Esophagus mucosa (tissue), 1 donor: Measurements from ENCODE around the gene GDPD3. TPM values are rescaled to one million over a fixed set of nuclear protein-coding genes. Genes with fewer than 3 reads are reported as not detected.
"Not testable (repeated sequence)": the region's sequence is repeated elsewhere in the genome, so short reads cannot be mapped to it uniquely, and the experiment has no call there.

Experiments
- ATAC-seq: fragments of 200-7000 bp; cut with Tn5 transposase; one replicate; pipeline ENCODE4 v1.9.1; 2020
- total RNA-seq: library from RNA; stranded (reverse); gene quantifications from one replicate; pipeline ENCODE4 v1.2.4, GENCODE V29; 2023
- donor health status: DM: yes; HTN: yes; CAD: no.

Gene GDPD3
- 85.3 TPM for total RNA-seq

- peak; percentile 75 for ATAC-seq
Observed at GRCh38 chr16:30113031-30113710, at the start of gene GDPD3. TSS of gene GDPD3 (minus strand) at chr16:30113537. CDS start at chr16:30113478, 59 bp downstream.

- ATAC-seq = no peak
Observed at GRCh38 chr16:30157214-30157613, 43.9 kb upstream of the GDPD3 start.

GRCh38 chr16:30155188-30155587 lies 41.9 kb upstream of the GDPD3 start:
- ATAC-seq = no peak

GRCh38 chr16:30152517-30152916 lies 39.2 kb upstream of the GDPD3 start:
- no peak for ATAC-seq

- ATAC-seq = no peak
Observed at GRCh38 chr16:30151091-30151490, 37.8 kb upstream of the GDPD3 start.

- ATAC-seq = no peak
Observed at GRCh38 chr16:30149250-30149930, 36.1 kb upstream of the GDPD3 start.

- no peak for ATAC-seq
Observed at GRCh38 chr16:30147843-30148510, 34.6 kb upstream of the GDPD3 start.

GRCh38 chr16:30145657-30146056 lies 32.3 kb upstream of the GDPD3 start:
- no peak for ATAC-seq

- no peak for ATAC-seq
Observed at GRCh38 chr16:30144917-30145316, 31.6 kb upstream of the GDPD3 start.

GRCh38 chr16:30144017-30144416 lies 30.7 kb upstream of the GDPD3 start:
- no peak for ATAC-seq

- no peak for ATAC-seq
Observed at GRCh38 chr16:30143347-30143702, 30.0 kb upstream of the GDPD3 start.

- no peak for ATAC-seq
Observed at GRCh38 chr16:30142672-30143346, 29.5 kb upstream of the GDPD3 start.

- no peak for ATAC-seq
Observed at GRCh38 chr16:30141750-30142149, 28.4 kb upstream of the GDPD3 start.

GRCh38 chr16:30139583-30140481 lies 26.5 kb upstream of the GDPD3 start:
- ATAC-seq = peak; percentile 25

- no peak for ATAC-seq
Observed at GRCh38 chr16:30137897-30138296, 24.6 kb upstream of the GDPD3 start.

GRCh38 chr16:30136971-30137605 lies 23.8 kb upstream of the GDPD3 start:
- no peak for ATAC-seq

GRCh38 chr16:30132591-30132990 lies 19.3 kb upstream of the GDPD3 start:
- no peak for ATAC-seq

- no peak for ATAC-seq
Observed at GRCh38 chr16:30131869-30132475, 18.6 kb upstream of the GDPD3 start.

GRCh38 chr16:30127993-30128392 lies 14.7 kb upstream of the GDPD3 start:
- no peak for ATAC-seq

GRCh38 chr16:30125690-30126089 lies 12.4 kb upstream of the GDPD3 start:
- ATAC-seq = not testable (repeated sequence)

- no peak for ATAC-seq
Observed at GRCh38 chr16:30124985-30125379, 11.6 kb upstream of the GDPD3 start.
